OCI-LY1 (cell line): ENCODE data around the gene RCVRN.

Experiments
- EZH2 ChIP-seq: fragments of 200-600 bp; sonication (generic), shearing (Covaris generic); IDR thresholded peaks from 2 replicates; pipeline ENCODE4 v1.8.0; 2017; ENCODE audit warnings: borderline replicate concordance, mixed run types, mild to moderate bottlenecking, antibody characterized with exemption, low read length, moderate library complexity, mixed read lengths
- TF ChIP-seq, protein P1 (sequence below): fragments of 200-600 bp; sonication (generic), shearing (Covaris generic); IDR thresholded peaks from 2 replicates; pipeline ENCODE4 v1.5.1; 2017; ENCODE audit warnings: mild to moderate bottlenecking, antibody characterized with exemption, low read length, moderate library complexity, mixed read lengths

DNA sequence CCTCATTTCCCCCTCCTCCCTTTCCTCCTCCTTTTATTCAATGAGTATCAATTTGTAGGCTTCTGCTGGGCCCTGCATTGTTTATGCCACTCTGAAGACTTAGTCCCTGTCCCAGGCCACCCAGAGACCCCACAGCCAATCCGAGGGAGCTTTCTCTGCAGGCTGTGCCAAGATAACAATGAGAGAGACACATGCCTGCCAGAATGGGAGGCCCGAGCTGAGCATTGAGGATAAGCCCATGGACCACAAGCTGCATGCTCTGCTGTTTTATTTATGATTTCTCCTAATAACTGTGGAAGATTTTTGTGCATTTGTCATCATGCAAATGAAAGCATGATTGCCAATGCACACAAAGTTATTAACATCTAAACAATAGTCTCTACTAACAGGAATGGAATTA, 3.0 kb downstream of the RCVRN start:
- TF ChIP-seq, protein P1, sequence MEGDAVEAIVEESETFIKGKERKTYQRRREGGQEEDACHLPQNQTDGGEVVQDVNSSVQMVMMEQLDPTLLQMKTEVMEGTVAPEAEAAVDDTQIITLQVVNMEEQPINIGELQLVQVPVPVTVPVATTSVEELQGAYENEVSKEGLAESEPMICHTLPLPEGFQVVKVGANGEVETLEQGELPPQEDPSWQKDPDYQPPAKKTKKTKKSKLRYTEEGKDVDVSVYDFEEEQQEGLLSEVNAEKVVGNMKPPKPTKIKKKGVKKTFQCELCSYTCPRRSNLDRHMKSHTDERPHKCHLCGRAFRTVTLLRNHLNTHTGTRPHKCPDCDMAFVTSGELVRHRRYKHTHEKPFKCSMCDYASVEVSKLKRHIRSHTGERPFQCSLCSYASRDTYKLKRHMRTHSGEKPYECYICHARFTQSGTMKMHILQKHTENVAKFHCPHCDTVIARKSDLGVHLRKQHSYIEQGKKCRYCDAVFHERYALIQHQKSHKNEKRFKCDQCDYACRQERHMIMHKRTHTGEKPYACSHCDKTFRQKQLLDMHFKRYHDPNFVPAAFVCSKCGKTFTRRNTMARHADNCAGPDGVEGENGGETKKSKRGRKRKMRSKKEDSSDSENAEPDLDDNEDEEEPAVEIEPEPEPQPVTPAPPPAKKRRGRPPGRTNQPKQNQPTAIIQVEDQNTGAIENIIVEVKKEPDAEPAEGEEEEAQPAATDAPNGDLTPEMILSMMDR = no peak
- TF ChIP-seq EZH2 = no peak
